Endodermal cell (in vitro differentiated cells): ENCODE results near the gene MGAT5B. TPM values are rescaled to one million over a fixed set of nuclear protein-coding genes. Genes with fewer than 3 reads are reported as not detected.

Source experiments
- DNase-seq: peaks from one replicate; pipeline ENCODE4 v3.0.0-alpha.2; 2017
- H3K27ac ChIP-seq: 2 replicates; pipeline ENCODE4 v1.5.1; 2013; ENCODE audit warnings: mild to moderate bottlenecking, low read depth, low read length, moderate library complexity
- H3K27me3 ChIP-seq: 2 replicates; pipeline ENCODE4 v1.6.1; 2013; ENCODE audit warnings: mild to moderate bottlenecking, low read length, moderate library complexity; ENCODE audit not compliant: insufficient read depth, control insufficient read depth, poor library complexity, severe bottlenecking
- H3K36me3 ChIP-seq: 2 replicates; pipeline ENCODE4 v1.7.0; 2013; ENCODE audit warnings: mild to moderate bottlenecking, low read length, moderate library complexity; ENCODE audit not compliant: control insufficient read depth, insufficient read depth
- H3K4me1 ChIP-seq: one replicate; pipeline ENCODE4 v1.7.0; 2013; ENCODE audit warnings: low read length; ENCODE audit not compliant: control insufficient read depth, insufficient read depth
- H3K4me3 ChIP-seq: 2 replicates; pipeline ENCODE4 v1.5.1; 2013; ENCODE audit warnings: mild to moderate bottlenecking, low read length, moderate library complexity
- H3K9ac ChIP-seq: 2 replicates; pipeline ENCODE4 v1.6.1; 2013; ENCODE audit warnings: mild to moderate bottlenecking, low read length, moderate library complexity; ENCODE audit not compliant: poor library complexity, severe bottlenecking; ENCODE audit errors: extremely low read depth
- H3K9me3 ChIP-seq: 2 replicates; pipeline ENCODE4 v1.6.1; 2013; ENCODE audit warnings: mild to moderate bottlenecking, low read length, moderate library complexity; ENCODE audit not compliant: control insufficient read depth
- H3K27ac Mint-ChIP-seq: 2 replicates; pipeline ENCODE4 v1.8.0; 2020; ENCODE audit warnings: mixed read lengths
- H3K27me3 Mint-ChIP-seq: 2 replicates; pipeline ENCODE4 v1.8.0; 2021; ENCODE audit warnings: mild to moderate bottlenecking, mixed read lengths; ENCODE audit not compliant: insufficient read depth
- H3K36me3 Mint-ChIP-seq: 2 replicates; pipeline ENCODE4 v1.8.0; 2020; ENCODE audit warnings: low read depth, mixed read lengths
- H3K4me1 Mint-ChIP-seq: 2 replicates; pipeline ENCODE4 v1.8.0; 2020; ENCODE audit warnings: mixed read lengths
- H3K4me3 Mint-ChIP-seq: 2 replicates; pipeline ENCODE4 v1.8.0; 2020; ENCODE audit warnings: mild to moderate bottlenecking, moderate library complexity, mixed read lengths
- H3K9me3 Mint-ChIP-seq: 2 replicates; pipeline ENCODE4 v1.8.0; 2020; ENCODE audit warnings: mild to moderate bottlenecking, mixed read lengths
- WGBS, 2 experiments: methylation state at CpG; one replicate each; pipeline versions ENCODE4 v1.1.5 to v1.1.7; 2013; ENCODE audit warnings: missing lambda C conversion rate in 2 of 2, mixed read lengths in 1 of 2; ENCODE audit not compliant: insufficient coverage in 1 of 2, insufficient read length in 1 of 2; 5-methylcytosine and 5-hydroxymethylcytosine counted together
- total RNA-seq, 2 donors: library from RNA; stranded (reverse); fragmentation: NEBNext Ultra II Directional in 1 of 2; extraction: Animal tissue kit (Norgen Biotek cat#: 25700) in 1 of 2; gene quantifications; 2 replicates in 1 of 2; 3 replicates in 1 of 2; pipeline ENCODE4 v1.2.1, GENCODE V29; 2021
- TF ChIP-seq, protein P1 (sequence below): fragments of 200-600 bp; sonication (generic); conservative IDR thresholded peaks from 2 replicates; pipeline ENCODE4 v1.5.0; 2021; ENCODE audit warnings: antibody characterized with exemption, mild to moderate bottlenecking

MGAT5B gene
- total RNA-seq, 2 donors from 2014 or later: 2.9 to 3.3 TPM

DNA sequence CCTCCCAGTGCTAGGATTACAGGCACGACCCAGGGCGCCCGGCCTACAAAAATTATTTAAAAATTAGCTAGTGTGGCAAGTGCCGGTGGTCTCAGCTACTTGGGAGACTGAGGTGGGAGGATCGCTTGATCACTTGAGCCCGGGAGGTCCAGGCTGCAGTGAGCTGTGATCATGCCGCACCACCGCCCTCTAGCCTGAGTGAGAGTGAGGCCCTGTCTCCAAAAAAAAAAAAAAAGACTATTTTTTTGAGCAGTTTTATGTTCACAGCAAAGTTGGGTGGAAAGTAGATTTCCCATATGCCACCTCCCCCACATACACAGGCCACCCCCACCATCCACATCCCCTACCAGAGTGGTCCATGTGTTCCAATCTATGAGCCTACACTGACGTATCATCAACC lies 84.9 kb downstream of the MGAT5B start:
- no peak overlapping the region for H3K4me3 ChIP-seq
- Mint-ChIP-seq H3K4me3 (no peak overlapping the region), H3K4me1 (peaks cover 10% of the 10 kb centered on the region), H3K27me3 (no peaks in the 10 kb centered on the region), H3K9me3 (no peaks in the 10 kb centered on the region), H3K27ac (no peak overlapping the region), H3K36me3 (no peaks in the 10 kb centered on the region)
- no peaks in the 10 kb centered on the region for H3K27me3 ChIP-seq
- no peak overlapping the region for H3K9ac ChIP-seq
- peaks cover 6% of the 10 kb centered on the region for H3K4me1 ChIP-seq
- WGBS, 2 experiments: 93 to 100% methylated on average over 2 to 9 of the region's 9 CpGs
- no peak for DNase-seq
- H3K9me3 ChIP-seq: no peaks in the 10 kb centered on the region
- TF ChIP-seq, protein P1, sequence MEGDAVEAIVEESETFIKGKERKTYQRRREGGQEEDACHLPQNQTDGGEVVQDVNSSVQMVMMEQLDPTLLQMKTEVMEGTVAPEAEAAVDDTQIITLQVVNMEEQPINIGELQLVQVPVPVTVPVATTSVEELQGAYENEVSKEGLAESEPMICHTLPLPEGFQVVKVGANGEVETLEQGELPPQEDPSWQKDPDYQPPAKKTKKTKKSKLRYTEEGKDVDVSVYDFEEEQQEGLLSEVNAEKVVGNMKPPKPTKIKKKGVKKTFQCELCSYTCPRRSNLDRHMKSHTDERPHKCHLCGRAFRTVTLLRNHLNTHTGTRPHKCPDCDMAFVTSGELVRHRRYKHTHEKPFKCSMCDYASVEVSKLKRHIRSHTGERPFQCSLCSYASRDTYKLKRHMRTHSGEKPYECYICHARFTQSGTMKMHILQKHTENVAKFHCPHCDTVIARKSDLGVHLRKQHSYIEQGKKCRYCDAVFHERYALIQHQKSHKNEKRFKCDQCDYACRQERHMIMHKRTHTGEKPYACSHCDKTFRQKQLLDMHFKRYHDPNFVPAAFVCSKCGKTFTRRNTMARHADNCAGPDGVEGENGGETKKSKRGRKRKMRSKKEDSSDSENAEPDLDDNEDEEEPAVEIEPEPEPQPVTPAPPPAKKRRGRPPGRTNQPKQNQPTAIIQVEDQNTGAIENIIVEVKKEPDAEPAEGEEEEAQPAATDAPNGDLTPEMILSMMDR: no peak
- no peak overlapping the region for H3K27ac ChIP-seq
- H3K36me3 ChIP-seq: no peaks in the 10 kb centered on the region

DNA sequence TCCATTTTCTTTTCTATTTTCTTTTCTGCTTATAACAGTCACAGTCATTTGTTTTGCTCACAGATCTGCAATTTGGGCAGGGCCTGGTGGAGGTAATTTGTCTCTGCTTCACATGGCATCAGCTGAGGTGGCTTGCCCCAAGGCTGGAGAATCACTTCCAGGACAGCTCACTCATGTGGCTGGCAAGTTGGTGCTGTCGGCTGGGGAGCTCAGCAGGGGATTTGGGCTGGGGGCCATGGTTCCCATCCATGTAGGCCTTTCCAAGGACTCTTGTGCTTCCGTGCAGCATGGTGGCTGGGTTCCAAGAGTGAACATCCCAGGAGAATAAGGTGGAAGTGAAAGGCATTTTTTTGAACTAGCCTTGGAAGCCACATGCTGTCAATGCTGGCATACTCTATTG lies 85.7 kb downstream of the MGAT5B start:
- 90 to 100% methylated on average over 2 of the region's 2 CpGs for WGBS, 2 experiments
- TF ChIP-seq, protein P1: no peak
- Mint-ChIP-seq H3K27ac (no peak overlapping the region), H3K36me3 (no peaks in the 10 kb centered on the region), H3K4me3 (no peak overlapping the region), H3K4me1 (peaks cover 12% of the 10 kb centered on the region), H3K9me3 (no peaks in the 10 kb centered on the region), H3K27me3 (no peaks in the 10 kb centered on the region)
- Histone ChIP-seq H3K27me3 (no peaks in the 10 kb centered on the region), H3K4me1 (peaks cover 7% of the 10 kb centered on the region), H3K27ac (no peak overlapping the region), H3K9me3 (no peaks in the 10 kb centered on the region), H3K36me3 (no peaks in the 10 kb centered on the region), H3K9ac (no peak overlapping the region), H3K4me3 (no peak overlapping the region)
- DNase-seq: no peak

DNA sequence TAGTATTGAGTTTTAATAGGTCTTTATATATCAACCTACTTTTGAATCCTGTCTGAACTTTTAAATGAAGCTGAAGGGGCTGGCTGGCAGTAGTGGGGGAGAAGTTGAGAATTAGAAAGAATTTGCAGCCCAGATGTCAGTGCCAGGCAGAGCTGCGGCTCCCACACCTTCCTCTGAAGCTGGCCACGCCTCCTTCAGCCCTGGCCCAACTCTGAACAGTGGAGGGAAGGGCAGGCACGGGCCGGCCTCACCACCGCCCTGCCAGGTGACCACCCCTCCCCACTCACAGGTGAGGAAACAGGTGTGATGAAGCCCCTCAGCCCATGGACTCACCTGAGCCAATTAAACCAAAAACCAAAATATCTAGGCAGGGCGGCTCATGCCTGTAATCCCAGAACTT lies 87.0 kb downstream of the MGAT5B start:
- H3K27me3 Mint-ChIP-seq: no peaks in the 10 kb centered on the region
- Histone ChIP-seq H3K4me1 (peaks cover 7% of the 10 kb centered on the region), H3K27ac (no peak overlapping the region), H3K9me3 (no peaks in the 10 kb centered on the region), H3K27me3 (no peaks in the 10 kb centered on the region), H3K36me3 (no peaks in the 10 kb centered on the region), H3K9ac (no peak overlapping the region), H3K4me3 (no peak overlapping the region)
- no peak overlapping the region for H3K4me3 Mint-ChIP-seq
- no peaks in the 10 kb centered on the region for H3K36me3 Mint-ChIP-seq
- H3K9me3 Mint-ChIP-seq: no peaks in the 10 kb centered on the region
- TF ChIP-seq, protein P1: no peak
- 83 to 100% methylated on average over 1 to 6 of the region's 6 CpGs for WGBS, 2 experiments
- no peak overlapping the region for H3K27ac Mint-ChIP-seq
- DNase-seq: no peak
- H3K4me1 Mint-ChIP-seq: peaks cover 12% of the 10 kb centered on the region
